Esophagus squamous epithelium (tissue), 5 donors: ENCODE measurements around the gene DLEC1. TPM values are rescaled to one million over a fixed set of nuclear protein-coding genes. Genes with fewer than 3 reads are reported as not detected.

Experiments
- DNase-seq: peaks from one replicate; lab custom pipeline; 2025; lab: John Stamatoyannopoulos, UW
- H3K27ac ChIP-seq, 4 donors: fragments of 200-600 bp; sonication (generic); one replicate each; pipeline ENCODE4 v1.5.1; 2016 to 2019; ENCODE audit warnings: mild to moderate bottlenecking in 1 of 4
- H3K27me3 ChIP-seq, 4 donors: fragments of 200-600 bp; sonication (generic); 1 replicate in 3 of 4; 2 replicates in 1 of 4; pipeline versions ENCODE4 v1.5.1 to v1.6.0; 2017 to 2021; ENCODE audit warnings: antibody characterized with exemption in 1 of 4
- H3K36me3 ChIP-seq, 3 donors: fragments of 200-600 bp; sonication (generic); one replicate each; pipeline ENCODE4 v1.5.1; 2016 to 2019
- H3K4me1 ChIP-seq, 3 donors: fragments of 200-600 bp; sonication (generic); one replicate each; pipeline ENCODE4 v1.5.1; 2017 to 2019
- H3K4me3 ChIP-seq, 4 donors: fragments of 200-600 bp; sonication (generic); 1 replicate in 3 of 4; 2 replicates in 1 of 4; pipeline ENCODE4 v1.5.1; 2016 to 2019; ENCODE audit warnings: mild to moderate bottlenecking in 2 of 4, moderate library complexity in 1 of 4
- H3K9me3 ChIP-seq, 3 donors: fragments of 200-600 bp; sonication (generic); one replicate each; pipeline ENCODE4 v1.5.1; 2016 to 2019
- CTCF ChIP-seq, 6 experiments: fragments of 450-650 bp in 4 of 6; fragments of 200-600 bp in 2 of 6; sonication (generic) in 2 of 6; IDR thresholded peaks; one replicate each; pipeline ENCODE4 v1.5.1; 2016 to 2019; ENCODE audit warnings: antibody characterized with exemption in 6 of 6, mild to moderate bottlenecking in 4 of 6, moderate library complexity in 4 of 6
- POLR2A ChIP-seq, 4 donors: fragments of 450-650 bp; IDR thresholded peaks; one replicate each; pipeline ENCODE4 v1.6.1; 2017; ENCODE audit warnings: antibody characterized with exemption in 4 of 4, mild to moderate bottlenecking in 4 of 4, moderate library complexity in 3 of 4
- WGBS, 2 donors: methylation state at CpG; one replicate each; pipeline ENCODE4 v1.1.5; 2018; 5-methylcytosine and 5-hydroxymethylcytosine counted together
- intact Hi-C: fragments of 100-400 bp; cut with DNase I; formaldehyde crosslinking; loops from one replicate; pipeline ENCODE4 v1.15.0; 2022
- total RNA-seq, 4 donors: library from RNA; depleted of rRNA; stranded (reverse); fragments of >200 nt; gene quantifications; one replicate each; pipeline ENCODE4 v1.1.0, GENCODE V29; 2016
- donor health status: DM: yes; HTN: yes; CAD: no.

The DLEC1 gene
- total RNA-seq, 4 donors from 2014 or later, result 0.19 TPM; not detected in 3

GRCh38 chr3:38007754-38008090 is 31.3 kb upstream of the DLEC1 start:
- 85 to 97% methylated on average over 5 to 7 of the region's 7 CpGs for WGBS, 2 donors
- intact Hi-C loops, result no loop called here
- Histone ChIP-seq H3K4me1 (peaks cover 5 to 31% (median 9%) of the 10 kb centered on the region in 3 donors), H3K36me3 (peaks cover 5 to 78% (median 5%) of the 10 kb centered on the region in 3 donors), H3K4me3 (no peak overlapping the region), H3K9me3 (no peaks in the 10 kb centered on the region), H3K27ac (no peak overlapping the region), H3K27me3 (no peaks in the 10 kb centered on the region)
- TF ChIP-seq CTCF (IDR thresholded peaks at IDR 0.05) (no peak), POLR2A (IDR thresholded peaks at IDR 0.05) (no peak)
- DNase-seq, result no peak

- Histone ChIP-seq H3K4me3 (no peak overlapping the region), H3K27me3 (no peaks in the 10 kb centered on the region), H3K27ac (no peak overlapping the region), H3K36me3 (peaks cover 5 to 77% (median 5%) of the 10 kb centered on the region in 3 donors), H3K4me1 (peaks cover 5 to 26% (median 9%) of the 10 kb centered on the region in 3 donors), H3K9me3 (no peaks in the 10 kb centered on the region)
- no peak for DNase-seq
- TF ChIP-seq POLR2A (IDR thresholded peaks at IDR 0.05), result no peak
- TF ChIP-seq CTCF (IDR thresholded peaks at IDR 0.05), result no peak
- no CpG with 5 or more reads among the region's 19 CpGs for WGBS, 2 donors
- intact Hi-C loops, result no loop called here
These were observed 30.8 kb upstream of the DLEC1 start for GRCh38 chr3:38008191-38008701.

- intact Hi-C loops, result no loop called here
- H3K9me3 ChIP-seq, result no peaks in the 10 kb centered on the region
- no peak overlapping the region for H3K27ac ChIP-seq
- H3K4me1 ChIP-seq, result peaks cover 5 to 19% (median 9%) of the 10 kb centered on the region in 3 donors
- no peak for DNase-seq
- WGBS, 2 donors, result 69 to 78% methylated on average over 4 to 7 of the region's 16 CpGs
- no peaks in the 10 kb centered on the region for H3K27me3 ChIP-seq
- H3K4me3 ChIP-seq, result no peak overlapping the region
- TF ChIP-seq POLR2A (IDR thresholded peaks at IDR 0.05), result no peak
- TF ChIP-seq CTCF (IDR thresholded peaks at IDR 0.05), result no peak
- peaks cover 5 to 84% (median 5%) of the 10 kb centered on the region in 3 donors for H3K36me3 ChIP-seq
These were observed 29.9 kb upstream of the DLEC1 start for GRCh38 chr3:38008971-38009580.

GRCh38 chr3:38009807-38010591 is 29.0 kb upstream of the DLEC1 start:
- Histone ChIP-seq H3K4me1 (peaks cover 4 to 10% (median 5%) of the 10 kb centered on the region in 3 donors), H3K36me3 (peaks cover 5 to 93% (median 5%) of the 10 kb centered on the region in 3 donors), H3K9me3 (no peaks in the 10 kb centered on the region), H3K27ac (no peak overlapping the region), H3K27me3 (no peaks in the 10 kb centered on the region), H3K4me3 (no peak overlapping the region)
- intact Hi-C loops, result no loop called here
- TF ChIP-seq CTCF (IDR thresholded peaks at IDR 0.05) (no peak), POLR2A (IDR thresholded peaks at IDR 0.05) (no peak)
- no peak for DNase-seq
- 78 to 93% methylated on average over 3 to 6 of the region's 27 CpGs for WGBS, 2 donors

GRCh38 chr3:38011111-38011510 is 27.9 kb upstream of the DLEC1 start:
- no peaks in the 10 kb centered on the region for H3K4me1 ChIP-seq
- intact Hi-C loops, result no loop called here
- WGBS, 2 donors, result 95 to 100% methylated on average over 1 to 4 of the region's 21 CpGs
- no peak for DNase-seq
- no peak for TF ChIP-seq POLR2A (IDR thresholded peaks at IDR 0.05)
- TF ChIP-seq CTCF (IDR thresholded peaks at IDR 0.05), result no peak
- H3K27me3 ChIP-seq, result no peaks in the 10 kb centered on the region
- H3K9me3 ChIP-seq, result peaks cover 0 to 2% (median 0%) of the 10 kb centered on the region in 3 donors
- H3K36me3 ChIP-seq, result peaks cover 5 to 99% (median 9%) of the 10 kb centered on the region in 3 donors
- H3K27ac ChIP-seq, result no peak overlapping the region
- no peak overlapping the region for H3K4me3 ChIP-seq
